Measurements from ENCODE around the gene TMEM258. TPM values are rescaled to one million over a fixed set of nuclear protein-coding genes. Genes with fewer than 3 reads are reported as not detected.

The TMEM258 gene
- total and polyA plus RNA-seq, 2 donors (not counting 1 experiment from before 2014, with no cell fraction given), result 65.8 to 130 TPM

DNA sequence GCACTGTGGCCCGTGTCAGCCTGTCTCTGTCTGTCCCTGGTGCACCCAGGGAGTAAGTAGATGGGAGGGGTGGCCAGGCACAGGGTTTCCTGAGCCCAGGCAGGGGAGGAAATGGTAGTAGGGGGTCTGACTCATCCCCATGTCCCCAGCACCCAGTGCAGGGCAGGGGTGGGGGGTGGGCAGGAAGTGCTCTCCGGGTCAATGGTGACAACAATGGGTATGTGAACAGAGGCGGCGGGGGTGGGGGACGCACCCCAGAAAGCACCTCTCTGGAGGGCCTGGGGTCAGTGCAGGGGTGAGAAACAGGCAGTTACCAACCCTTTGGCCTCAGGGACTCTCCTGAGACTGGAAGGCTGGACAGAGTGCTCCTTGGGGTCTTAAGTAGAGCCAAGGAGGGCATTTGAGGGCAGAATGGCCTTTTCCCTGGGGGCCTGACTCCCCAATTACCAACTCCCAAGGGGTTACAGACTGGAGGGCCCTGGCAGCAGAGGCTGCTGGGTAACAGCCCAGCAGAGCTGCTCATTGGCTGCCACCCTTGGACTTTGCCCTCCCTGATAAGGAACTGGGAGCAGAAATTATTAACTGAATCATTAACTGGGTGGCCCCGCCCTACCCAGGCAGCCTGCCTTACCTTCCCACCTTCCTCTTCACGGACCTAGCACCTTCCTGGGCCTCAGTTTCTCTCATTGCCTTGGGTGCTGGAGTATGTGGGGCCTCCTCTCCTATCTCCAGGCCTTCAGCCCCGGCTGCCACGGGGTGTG is 35.8 kb downstream of the TMEM258 start:
- no peak overlapping the region for H3K9ac ChIP-seq (ENCODE audit: low read length)
- 90% methylated on average over 5 of the region's 9 CpGs for WGBS (ENCODE audit: insufficient coverage)
- Mint-ChIP-seq H3K9me3 (ENCODE audit: insufficient read depth) (no peaks in the 10 kb centered on the region), H3K4me1 (peaks cover 14% of the 10 kb centered on the region), H3K4me3 (no peak overlapping the region), H3K27ac (no peak overlapping the region), H3K27me3 (peaks cover 19% of the 10 kb centered on the region)
- H3K79me2 ChIP-seq (ENCODE audit: control insufficient read depth, insufficient read depth, low read length), result no peaks in the 10 kb centered on the region
- no peak overlapping the region for H3K4me2 ChIP-seq (replicated peaks; ENCODE audit: low read depth, low read length, poor library complexity, severe bottlenecking)
- H3K27me3 ChIP-seq (replicated peaks in 1 of 4; ENCODE audit: control extremely low read depth in 1 of 4, control insufficient read depth in 3 of 4, insufficient read depth in 4 of 4, low read length in 3 of 4), result peaks cover 0 to 19% (median 11%) of the 10 kb centered on the region in 4 experiments
- no peak overlapping the region for H3K4me3 ChIP-seq (ENCODE audit: control extremely low read depth in 1 of 5, extremely low read depth in 1 of 5, insufficient read depth in 1 of 5, low read depth in 2 of 5, low read length in 4 of 5)
- no peak overlapping the region for H3K27ac ChIP-seq (ENCODE audit: low read length in 2 of 2)
- no peaks in the 10 kb centered on the region for H4K20me1 ChIP-seq (ENCODE audit: control insufficient read depth, insufficient read depth, low read length, poor library complexity, severe bottlenecking)
- intact Hi-C loops (cut with micrococcal nuclease), result no loop called here
- TF ChIP-seq CTCF (IDR thresholded peaks at IDR 0.05) (no peak), EZH2 (IDR thresholded peaks at IDR 0.05; ENCODE audit: borderline replicate concordance, insufficient read depth, low read depth, low read length, poor library complexity, severe bottlenecking) (no peak)
- H3K9me3 ChIP-seq (ENCODE audit: control extremely low read depth in 1 of 3, control insufficient read depth in 2 of 3, insufficient read depth in 1 of 3, low read length in 2 of 3), result no peaks in the 10 kb centered on the region
- peak; percentile 29 for ATAC-seq (ENCODE audit: low read depth)
- POLR2A ChIA-PET, result no interaction called here
- CTCF ChIA-PET, result no interaction called here
- peaks cover 12 to 16% of the 10 kb centered on the region in 2 donors for H3K4me1 ChIP-seq (ENCODE audit: control insufficient read depth in 2 of 2, insufficient read depth in 2 of 2, low read length in 2 of 2)
- no peaks in the 10 kb centered on the region for H3K36me3 ChIP-seq (replicated peaks in 1 of 2; ENCODE audit: control extremely low read depth in 1 of 2, control insufficient read depth in 1 of 2, extremely low read depth in 1 of 2, insufficient read depth in 2 of 2, low read length in 1 of 2)
- H2AFZ ChIP-seq (ENCODE audit: insufficient read depth, low read depth, low read length, poor library complexity, severe bottlenecking), result no peak overlapping the region
- DNase-seq, result no peak

DNA sequence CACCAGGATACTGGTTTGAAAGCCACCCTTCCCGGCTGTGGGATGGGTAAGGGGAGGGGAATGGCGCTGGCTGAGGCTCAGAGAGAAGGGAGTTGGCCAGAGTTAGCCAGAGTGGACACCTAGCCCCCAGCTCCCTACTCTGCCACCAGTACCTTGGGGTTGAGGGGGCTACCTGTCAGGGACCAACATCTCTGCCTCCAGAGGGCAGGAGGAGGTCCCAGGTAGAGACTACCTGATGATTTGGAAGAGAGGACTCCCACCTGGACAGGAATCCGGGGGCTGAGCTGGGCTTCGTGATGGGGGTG is 36.3 kb downstream of the TMEM258 start:
- Histone ChIP-seq H2AFZ (ENCODE audit: insufficient read depth, low read depth, low read length, poor library complexity, severe bottlenecking) (no peak overlapping the region), H3K36me3 (replicated peaks in 1 of 2; ENCODE audit: control extremely low read depth in 1 of 2, control insufficient read depth in 1 of 2, extremely low read depth in 1 of 2, insufficient read depth in 2 of 2, low read length in 1 of 2) (no peaks in the 10 kb centered on the region), H3K27me3 (replicated peaks in 1 of 4; ENCODE audit: control extremely low read depth in 1 of 4, control insufficient read depth in 3 of 4, insufficient read depth in 4 of 4, low read length in 3 of 4) (peaks cover 0 to 24% (median 14%) of the 10 kb centered on the region in 4 experiments), H3K9me3 (ENCODE audit: control extremely low read depth in 1 of 3, control insufficient read depth in 2 of 3, insufficient read depth in 1 of 3, low read length in 2 of 3) (no peaks in the 10 kb centered on the region), H3K9ac (ENCODE audit: low read length) (no peak overlapping the region), H3K4me3 (ENCODE audit: control extremely low read depth in 1 of 5, extremely low read depth in 1 of 5, insufficient read depth in 1 of 5, low read depth in 2 of 5, low read length in 4 of 5) (no peak overlapping the region), H3K4me1 (ENCODE audit: control insufficient read depth in 2 of 2, insufficient read depth in 2 of 2, low read length in 2 of 2) (peaks cover 12 to 16% of the 10 kb centered on the region in 2 donors), H3K79me2 (ENCODE audit: control insufficient read depth, insufficient read depth, low read length) (no peaks in the 10 kb centered on the region), H4K20me1 (ENCODE audit: control insufficient read depth, insufficient read depth, low read length, poor library complexity, severe bottlenecking) (no peaks in the 10 kb centered on the region), H3K27ac (ENCODE audit: low read length in 2 of 2) (no peak overlapping the region), H3K4me2 (replicated peaks; ENCODE audit: low read depth, low read length, poor library complexity, severe bottlenecking) (no peak overlapping the region)
- ChIA-PET CTCF (no interaction called here), POLR2A (no interaction called here)
- H3K27me3 Mint-ChIP-seq, result peaks cover 22% of the 10 kb centered on the region
- H3K4me1 Mint-ChIP-seq, result peaks cover 14% of the 10 kb centered on the region
- intact Hi-C loops (cut with micrococcal nuclease), result no loop called here
- WGBS (ENCODE audit: insufficient coverage), result 75% methylated on average over 2 of the region's 4 CpGs
- TF ChIP-seq EZH2 (IDR thresholded peaks at IDR 0.05; ENCODE audit: borderline replicate concordance, insufficient read depth, low read depth, low read length, poor library complexity, severe bottlenecking), result no peak
- no peak for TF ChIP-seq CTCF (IDR thresholded peaks at IDR 0.05)
- H3K27ac Mint-ChIP-seq, result no peak overlapping the region
- H3K9me3 Mint-ChIP-seq (ENCODE audit: insufficient read depth), result no peaks in the 10 kb centered on the region
- DNase-seq (no peak), ATAC-seq (ENCODE audit: low read depth) (no peak)
- no peak overlapping the region for H3K4me3 Mint-ChIP-seq
